Stimulated activated CD8-positive, alpha-beta memory T cell treated with anti-CD3 and anti-CD28 coated beads, Interleukin-15, amount 100 ng/mL, for 48 hours (primary cell): ENCODE measurements around the gene SPTLC1.
A peak's percentile ranks its signal among the peaks of the same experiment; 100 is the strongest.
"Not testable (repeated sequence)": the region's sequence is repeated elsewhere in the genome, so short reads cannot be mapped to it uniquely, and the experiment has no call there.

Experiments
- DNase-seq, 2 donors: peaks; one replicate each; pipeline ENCODE4 v3.0.0-alpha.2; 2020; ENCODE audit warnings: low read depth in 2 of 2

Gene SPTLC1, protein sequence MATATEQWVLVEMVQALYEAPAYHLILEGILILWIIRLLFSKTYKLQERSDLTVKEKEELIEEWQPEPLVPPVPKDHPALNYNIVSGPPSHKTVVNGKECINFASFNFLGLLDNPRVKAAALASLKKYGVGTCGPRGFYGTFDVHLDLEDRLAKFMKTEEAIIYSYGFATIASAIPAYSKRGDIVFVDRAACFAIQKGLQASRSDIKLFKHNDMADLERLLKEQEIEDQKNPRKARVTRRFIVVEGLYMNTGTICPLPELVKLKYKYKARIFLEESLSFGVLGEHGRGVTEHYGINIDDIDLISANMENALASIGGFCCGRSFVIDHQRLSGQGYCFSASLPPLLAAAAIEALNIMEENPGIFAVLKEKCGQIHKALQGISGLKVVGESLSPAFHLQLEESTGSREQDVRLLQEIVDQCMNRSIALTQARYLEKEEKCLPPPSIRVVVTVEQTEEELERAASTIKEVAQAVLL

DNA sequence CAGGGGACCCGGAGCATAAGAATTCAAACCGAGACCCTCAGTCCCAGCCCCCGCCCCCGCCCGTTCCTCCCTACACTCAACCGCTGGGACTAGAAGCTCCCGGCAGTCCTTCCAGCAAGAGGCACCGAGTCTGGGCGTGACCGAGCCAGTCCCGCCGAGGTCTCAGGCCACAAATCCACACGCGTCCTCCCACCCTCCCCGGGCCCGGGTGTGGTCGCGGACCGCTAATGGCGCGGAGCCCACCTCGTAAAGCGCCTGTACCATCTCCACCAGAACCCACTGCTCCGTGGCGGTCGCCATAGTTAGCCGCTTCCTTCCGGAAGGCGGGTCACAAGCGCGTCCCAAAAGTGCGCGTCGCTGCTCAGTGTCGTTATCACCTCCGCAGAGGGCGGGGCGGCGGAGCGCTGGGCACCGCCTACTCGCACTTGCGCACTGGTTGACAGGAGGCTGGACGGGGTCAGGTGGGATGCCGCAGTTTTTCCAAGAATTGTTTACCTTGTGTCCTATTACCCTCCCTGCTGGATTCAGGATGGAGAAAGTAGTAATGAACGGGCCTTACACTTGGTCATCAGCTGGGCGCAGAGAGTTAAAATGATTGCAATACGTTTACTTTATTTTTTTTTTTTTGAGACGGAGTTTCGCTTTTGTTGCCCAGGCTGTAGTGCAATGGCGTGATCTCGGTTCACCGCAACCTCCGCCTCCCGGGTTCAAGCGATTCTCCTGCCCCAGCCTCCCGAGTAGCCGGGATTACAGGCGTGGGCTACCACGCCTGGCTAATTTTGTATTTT, at the start of gene SPTLC1:
SPTLC1 (minus strand) TSS at position 343 of the 788 bp plus-strand sequence; CDS start at position 300, 43 bp downstream.
- peak; percentile 88 to 92 for DNase-seq

GRCh38 chr9:92164975-92165374, 49.8 kb upstream of the SPTLC1 start:
- no peak for DNase-seq

GRCh38 chr9:92164490-92164889, 49.3 kb upstream of the SPTLC1 start:
- DNase-seq = no peak

- no peak for DNase-seq
Measured at GRCh38 chr9:92163276-92163675, 48.1 kb upstream of the SPTLC1 start.

- no peak for DNase-seq
Measured at GRCh38 chr9:92160786-92161185, 45.6 kb upstream of the SPTLC1 start.

DNA sequence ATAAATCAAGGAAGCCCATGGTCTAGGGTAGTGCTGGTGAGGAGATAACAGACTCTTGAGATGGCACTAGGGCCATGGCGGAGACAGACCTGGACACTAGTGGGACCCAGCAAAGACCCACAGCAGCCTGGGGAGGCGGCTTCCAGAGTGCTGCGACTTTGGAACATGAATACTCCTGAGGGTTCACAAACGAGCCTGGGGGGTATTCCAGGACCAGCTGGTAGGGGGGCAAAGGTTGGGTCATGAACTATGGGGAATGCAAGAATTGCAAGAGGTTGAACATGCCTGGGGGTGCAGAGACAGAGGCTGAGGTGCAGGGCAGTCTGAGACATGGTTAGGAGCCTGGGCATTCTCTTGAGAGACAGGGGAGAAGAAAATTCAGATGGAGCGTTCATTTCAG, 43.8 kb upstream of the SPTLC1 start:
- DNase-seq = no peak

DNA sequence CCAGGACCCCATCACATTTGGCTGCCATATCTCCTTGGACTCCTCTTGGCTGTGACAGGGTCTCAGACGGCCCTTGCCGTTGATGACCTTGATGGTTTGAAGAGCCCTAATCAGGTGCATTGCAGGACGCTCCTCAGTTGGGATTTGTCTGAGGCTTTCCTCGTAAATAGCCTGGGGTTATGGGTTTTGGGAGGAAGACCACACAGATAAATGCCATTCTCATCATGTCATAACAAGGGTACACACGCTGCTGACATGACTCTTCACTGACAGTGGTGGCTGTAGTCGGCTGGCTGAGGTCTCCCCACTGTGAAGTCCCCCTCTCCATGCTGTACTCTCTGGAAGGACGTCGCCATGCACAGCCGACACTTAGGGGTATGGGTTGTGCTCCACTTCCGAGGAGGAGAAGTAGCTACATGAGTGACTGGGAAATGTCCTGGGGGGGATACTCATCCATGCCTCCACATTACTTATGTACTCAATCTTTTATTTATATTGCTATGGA, 42.9 kb upstream of the SPTLC1 start:
- DNase-seq = no peak

DNA sequence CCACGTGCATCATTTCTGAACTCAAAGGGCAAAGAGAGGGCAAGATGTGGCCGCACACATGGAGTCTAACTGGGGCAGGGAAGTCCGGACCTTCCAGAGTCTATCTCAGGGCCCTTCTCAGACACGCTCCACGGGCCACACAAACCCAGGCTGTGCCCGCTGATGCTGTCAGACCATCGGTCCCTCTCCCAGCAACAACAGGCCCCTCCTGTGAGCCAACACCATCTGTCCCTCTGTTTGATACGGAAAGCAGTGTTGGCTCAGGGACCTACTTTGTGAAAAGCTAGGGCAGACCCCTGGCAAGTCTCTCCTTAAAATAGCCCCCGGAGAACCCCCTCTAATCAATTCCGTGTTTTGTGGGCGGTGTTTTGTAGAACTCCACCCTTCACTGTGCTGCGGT, 40.5 kb upstream of the SPTLC1 start:
- DNase-seq = not testable (repeated sequence)

- DNase-seq = no peak
Measured at GRCh38 chr9:92155221-92155620, 40.0 kb upstream of the SPTLC1 start.

DNA sequence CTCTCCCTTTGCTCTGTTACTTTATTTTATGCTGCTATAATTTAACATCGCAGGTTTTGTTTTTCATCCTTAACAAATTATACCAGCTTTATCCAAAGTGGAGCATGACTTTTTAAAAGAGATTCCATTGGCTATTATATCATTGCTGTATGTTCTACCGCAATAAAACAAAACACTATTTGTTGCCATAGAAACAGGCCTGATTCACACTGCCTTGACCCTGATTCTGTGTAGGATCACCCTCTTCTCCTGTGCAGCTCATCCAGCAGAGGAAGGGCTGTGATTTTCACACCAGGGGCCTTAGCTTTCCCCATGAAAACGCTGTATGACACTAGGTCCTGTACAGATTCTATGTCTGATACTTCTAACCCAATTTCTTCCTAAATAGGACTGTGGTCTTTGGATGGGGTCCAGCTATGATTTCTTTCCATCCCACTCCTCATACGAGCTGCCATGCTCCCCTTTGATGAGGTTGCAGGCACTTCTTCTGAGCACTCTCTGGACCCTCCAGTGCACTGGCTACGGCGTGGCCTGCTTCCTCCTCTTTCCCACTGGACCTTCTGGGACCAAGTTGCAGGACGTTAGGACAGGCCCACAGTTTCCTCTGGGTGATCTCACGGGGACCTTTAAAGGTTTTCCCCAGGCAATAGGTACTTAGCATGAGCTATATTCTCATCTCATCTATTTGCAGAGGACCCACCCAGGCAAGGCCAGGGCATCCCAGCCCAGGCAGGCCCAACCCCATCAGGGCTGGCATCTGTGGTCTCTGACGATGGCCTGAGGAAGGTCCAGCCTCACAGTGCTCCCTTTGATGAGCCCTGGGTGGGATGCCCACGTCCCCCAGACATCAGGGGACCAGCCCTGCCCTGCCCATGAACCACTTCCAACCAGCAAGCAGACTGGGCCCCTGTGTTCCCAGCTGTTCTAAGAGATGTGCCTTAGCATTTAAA, 38.5 kb upstream of the SPTLC1 start:
- DNase-seq = not testable (repeated sequence)

DNA sequence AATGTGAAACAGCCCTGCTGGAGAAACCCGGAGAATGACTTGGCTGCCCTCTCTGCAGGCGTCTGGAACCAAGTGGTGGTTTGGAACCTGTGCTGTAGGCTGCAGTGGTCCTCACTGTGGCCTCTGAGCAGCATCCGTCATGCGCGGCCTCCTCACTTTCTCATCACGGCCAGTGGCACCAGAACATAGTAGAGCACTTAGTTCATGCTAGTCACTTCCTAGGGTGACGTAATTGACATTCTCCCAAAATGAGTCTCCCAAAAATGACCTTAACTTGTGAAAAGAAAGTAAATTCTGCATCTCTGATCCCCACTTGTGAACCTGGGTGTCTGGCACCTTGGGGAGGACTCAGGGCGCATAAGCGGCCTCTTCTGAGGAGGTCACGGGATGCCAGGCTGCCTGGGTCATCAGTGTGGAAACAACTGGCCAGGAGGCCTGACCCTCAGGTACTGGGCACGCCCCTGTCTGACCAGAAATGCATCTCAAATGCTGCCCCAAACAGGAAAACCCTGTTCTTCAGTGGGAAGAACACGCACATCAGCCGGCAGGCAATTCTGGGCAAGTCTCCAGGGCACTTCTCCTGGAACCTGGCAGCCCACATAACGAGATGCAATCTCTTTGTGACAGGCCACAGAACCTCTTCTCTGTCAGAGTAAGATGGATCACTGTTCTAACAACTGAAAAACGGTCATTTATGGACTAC, 36.6 kb upstream of the SPTLC1 start:
- no peak for DNase-seq

- not testable (repeated sequence) for DNase-seq
Measured at GRCh38 chr9:92150501-92151470, 35.6 kb upstream of the SPTLC1 start.

GRCh38 chr9:92147852-92148180, 32.6 kb upstream of the SPTLC1 start:
- DNase-seq = no peak

GRCh38 chr9:92147030-92147851, 32.0 kb upstream of the SPTLC1 start:
- peak in 1 of 2 donors; percentile 15 for DNase-seq

DNA sequence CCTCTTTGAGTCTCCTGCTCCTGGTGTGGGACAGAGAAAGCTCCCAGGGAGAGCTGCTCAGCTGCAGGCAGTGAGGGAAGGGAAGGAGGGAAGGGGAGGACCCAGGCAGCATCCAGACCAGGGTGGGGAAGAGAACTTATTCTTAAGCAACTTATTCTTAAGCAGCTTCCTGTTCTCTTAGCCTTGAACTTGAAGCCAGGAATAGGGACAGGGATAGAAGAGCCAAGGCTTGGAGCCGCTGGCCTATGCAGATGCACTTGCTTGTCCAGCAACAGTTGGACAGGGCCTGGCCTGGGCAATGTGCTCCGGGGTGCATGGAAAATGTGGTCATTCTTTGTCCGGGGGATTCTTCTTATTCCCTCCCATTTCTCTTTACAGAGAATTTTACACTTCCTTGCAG, 31.4 kb upstream of the SPTLC1 start:
- no peak for DNase-seq

DNA sequence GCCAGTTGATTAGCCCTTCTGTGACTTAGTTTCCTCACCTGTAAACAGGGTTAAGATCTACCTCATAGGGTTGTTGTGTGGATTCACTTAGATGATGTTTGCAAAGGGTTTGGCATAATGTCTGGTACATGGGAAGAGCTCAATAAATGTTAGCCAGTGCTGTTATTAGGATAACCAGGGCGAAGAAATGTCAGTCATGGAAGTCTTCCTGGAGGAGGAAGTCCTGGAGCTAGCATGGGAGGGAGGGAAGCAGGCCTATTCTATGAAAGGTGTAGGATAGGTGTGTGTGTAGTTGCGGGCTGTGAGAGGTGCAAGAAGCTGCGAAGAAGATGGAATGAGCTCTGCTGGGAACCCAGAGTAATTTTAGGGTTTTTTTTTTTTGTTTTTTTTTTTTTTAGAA, 30.6 kb upstream of the SPTLC1 start:
- not testable (repeated sequence) for DNase-seq

DNA sequence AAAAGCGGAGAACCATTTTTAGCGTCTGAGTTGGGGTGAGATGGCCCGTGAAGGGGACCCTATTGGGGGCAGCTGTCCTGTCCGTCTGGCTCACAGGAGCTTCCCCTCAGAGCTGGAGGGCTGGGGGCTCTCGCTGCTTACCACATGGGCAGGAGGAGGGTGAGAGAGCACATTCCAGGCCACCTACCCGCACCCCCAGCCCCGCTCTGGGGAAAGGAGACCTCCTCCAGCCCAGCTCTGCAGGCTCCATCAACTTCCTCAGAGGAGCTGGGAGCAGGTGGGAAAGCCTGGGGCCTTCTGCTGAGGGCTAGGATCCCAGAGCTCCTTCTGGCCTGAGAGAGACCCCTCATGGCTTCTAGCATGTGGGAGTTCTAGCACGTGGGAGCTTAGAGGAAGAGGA, 27.1 kb upstream of the SPTLC1 start:
- DNase-seq = no peak

DNA sequence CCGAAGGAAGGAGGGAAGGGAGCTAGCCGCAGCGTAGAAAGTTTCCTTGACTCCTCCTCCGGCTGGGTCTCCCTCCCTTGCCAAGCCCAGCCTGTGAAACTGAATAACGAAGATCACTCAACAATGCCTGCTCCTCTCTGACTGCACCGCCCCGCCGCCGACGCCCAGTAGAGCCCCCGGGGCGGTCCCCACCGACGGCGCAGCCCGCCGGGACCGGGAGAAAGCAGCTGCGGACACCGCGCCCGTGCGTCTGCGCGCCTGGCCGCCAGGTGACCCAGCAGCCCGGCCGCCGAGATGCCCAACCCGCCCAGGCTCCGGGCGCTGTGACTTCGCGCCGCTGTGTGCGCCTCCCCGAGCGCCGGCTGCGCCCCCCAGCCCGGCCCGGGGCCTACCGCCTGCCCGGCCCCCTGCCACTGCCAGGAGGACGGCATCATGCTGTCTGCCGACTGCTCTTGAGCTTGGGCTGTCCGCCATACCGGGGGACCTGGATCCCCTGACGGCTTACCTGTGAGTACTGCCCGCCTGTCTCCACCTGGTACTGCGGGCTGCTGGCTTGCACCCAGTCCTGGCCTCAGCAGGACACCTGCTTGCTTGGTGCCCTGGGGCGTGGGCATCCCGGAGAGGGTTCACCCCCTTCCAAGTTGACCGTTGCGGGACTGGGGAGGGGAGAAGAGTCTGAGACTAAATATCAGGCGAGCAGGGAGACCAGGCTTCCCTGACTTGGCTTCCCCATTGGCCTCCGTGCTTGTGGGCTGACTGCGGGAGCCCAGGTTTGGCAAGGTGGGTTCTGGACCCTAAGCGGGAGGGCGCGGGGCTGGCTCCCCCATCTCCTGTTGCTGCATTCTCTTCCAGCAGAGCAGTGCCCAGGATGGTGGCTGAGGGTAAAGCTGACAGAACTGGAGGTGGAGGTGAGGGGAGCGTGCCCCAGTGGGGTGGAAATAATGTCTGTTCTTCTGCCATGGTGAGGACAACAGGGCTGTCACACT, 26.2 kb upstream of the SPTLC1 start:
- no peak for DNase-seq
